DOHH2 (cell line): Measurements from ENCODE around the gene TICAM2.

Source experiments
- CTCF ChIP-seq: fragments of 200-600 bp; sonication (generic); IDR thresholded peaks from one replicate; pipeline ENCODE4 v1.5.1; 2014; ENCODE audit warnings: antibody characterized with exemption, mild to moderate bottlenecking, low read depth, low read length; ENCODE audit not compliant: poor library complexity, severe bottlenecking
- EZH2phosphoT487 ChIP-seq: fragments of 200-600 bp; sonication (generic); IDR thresholded peaks from 2 replicates; pipeline ENCODE4 v1.6.1; 2017; ENCODE audit warnings: borderline replicate concordance, mild to moderate bottlenecking, antibody characterized with exemption, low read length, moderate library complexity, mixed read lengths

GRCh38 chr5:115580941-115581340 is 21.3 kb downstream of the TICAM2 start:
- TF ChIP-seq CTCF (no peak), EZH2phosphoT487 (no peak)
